ENCODE measurements around the gene STMN3. TPM values are rescaled to one million over a fixed set of nuclear protein-coding genes. Genes with fewer than 3 reads are reported as not detected.

STMN3 gene
- total RNA-seq, 2 donors from 2014 or later, result 21.2 to 24.5 TPM

GRCh38 chr20:63690898-63691710, 37.9 kb upstream of the STMN3 start:
- Histone ChIP-seq H3K27ac (no peak overlapping the region), H3K27me3 (replicated peaks; ENCODE audit: insufficient read depth) (no peaks in the 10 kb centered on the region), H3K4me1 (replicated peaks) (no peaks in the 10 kb centered on the region), H3K4me3 (no peak overlapping the region), H3K9me3 (no peaks in the 10 kb centered on the region), H3K36me3 (no peaks in the 10 kb centered on the region)
- 68% methylated on average over 24 of the region's 24 CpGs for WGBS
- intact Hi-C loops (cut with DNase I), result no loop called here
- no peak for DNase-seq (ENCODE audit: low spot score)
- TF ChIP-seq POLR2AphosphoS5 (IDR thresholded peaks at IDR 0.05) (no peak), POLR2A (IDR thresholded peaks at IDR 0.05) (no peak), CTCF (IDR thresholded peaks at IDR 0.05) (no peak)

GRCh38 chr20:63690003-63690897, 37.0 kb upstream of the STMN3 start:
- Histone ChIP-seq H3K9me3 (no peaks in the 10 kb centered on the region), H3K4me1 (replicated peaks) (no peaks in the 10 kb centered on the region), H3K4me3 (no peak overlapping the region), H3K27ac (no peak overlapping the region), H3K36me3 (no peaks in the 10 kb centered on the region), H3K27me3 (replicated peaks; ENCODE audit: insufficient read depth) (no peaks in the 10 kb centered on the region)
- TF ChIP-seq CTCF (IDR thresholded peaks at IDR 0.05) (no peak), POLR2AphosphoS5 (IDR thresholded peaks at IDR 0.05) (no peak), POLR2A (IDR thresholded peaks at IDR 0.05) (no peak)
- DNase-seq (ENCODE audit: low spot score), result no peak
- 85% methylated on average over 31 of the region's 40 CpGs for WGBS
- intact Hi-C loops (cut with DNase I), result no loop called here

- TF ChIP-seq POLR2A (IDR thresholded peaks at IDR 0.05) (no peak), POLR2AphosphoS5 (IDR thresholded peaks at IDR 0.05) (no peak), CTCF (IDR thresholded peaks at IDR 0.05) (no peak)
- Histone ChIP-seq H3K36me3 (no peaks in the 10 kb centered on the region), H3K9me3 (no peaks in the 10 kb centered on the region), H3K4me3 (no peak overlapping the region), H3K27ac (no peak overlapping the region), H3K4me1 (replicated peaks) (no peaks in the 10 kb centered on the region), H3K27me3 (replicated peaks; ENCODE audit: insufficient read depth) (no peaks in the 10 kb centered on the region)
- intact Hi-C loops (cut with DNase I), result no loop called here
- WGBS, result 90% methylated on average over 37 of the region's 44 CpGs
- no peak for DNase-seq (ENCODE audit: low spot score)
Measured at GRCh38 chr20:63689046-63690002, 36.1 kb upstream of the STMN3 start.

- intact Hi-C loops (cut with DNase I), result no loop called here
- no peaks in the 10 kb centered on the region for H3K36me3 ChIP-seq
- WGBS, result 81% methylated on average over 29 of the region's 31 CpGs
- no peaks in the 10 kb centered on the region for H3K4me1 ChIP-seq (replicated peaks)
- H3K4me3 ChIP-seq, result no peak overlapping the region
- DNase-seq (ENCODE audit: low spot score), result no peak
- no peaks in the 10 kb centered on the region for H3K9me3 ChIP-seq
- no peaks in the 10 kb centered on the region for H3K27me3 ChIP-seq (replicated peaks; ENCODE audit: insufficient read depth)
- TF ChIP-seq POLR2AphosphoS5 (IDR thresholded peaks at IDR 0.05) (no peak), POLR2A (IDR thresholded peaks at IDR 0.05) (no peak), CTCF (IDR thresholded peaks at IDR 0.05) (no peak)
- H3K27ac ChIP-seq, result peak overlapping the region in 1 of 2 donors; percentile 48
Measured at GRCh38 chr20:63688228-63689045, 35.2 kb upstream of the STMN3 start.
